Gastrocnemius medialis (tissue), 4 donors: Measurements from ENCODE around the gene HLCS.

Source experiments
- POLR2A ChIP-seq, 2 donors: fragments of 450-650 bp; IDR thresholded peaks; one replicate each; pipeline ENCODE4 v1.6.1; 2017; ENCODE audit warnings: antibody characterized with exemption in 2 of 2, mild to moderate bottlenecking in 2 of 2, moderate library complexity in 2 of 2
- TF ChIP-seq, protein P1 (sequence below), 5 experiments: fragments of 450-650 bp in 3 of 5; fragments of 200-600 bp in 2 of 5; sonication (generic) in 2 of 5; IDR thresholded peaks in 4 of 5; conservative IDR thresholded peaks in 1 of 5; 1 replicate in 4 of 5; 2 replicates in 1 of 5; pipeline ENCODE4 v1.5.1; 2016 to 2019; ENCODE audit warnings: antibody characterized with exemption in 5 of 5, mild to moderate bottlenecking in 3 of 5, moderate library complexity in 3 of 5

DNA sequence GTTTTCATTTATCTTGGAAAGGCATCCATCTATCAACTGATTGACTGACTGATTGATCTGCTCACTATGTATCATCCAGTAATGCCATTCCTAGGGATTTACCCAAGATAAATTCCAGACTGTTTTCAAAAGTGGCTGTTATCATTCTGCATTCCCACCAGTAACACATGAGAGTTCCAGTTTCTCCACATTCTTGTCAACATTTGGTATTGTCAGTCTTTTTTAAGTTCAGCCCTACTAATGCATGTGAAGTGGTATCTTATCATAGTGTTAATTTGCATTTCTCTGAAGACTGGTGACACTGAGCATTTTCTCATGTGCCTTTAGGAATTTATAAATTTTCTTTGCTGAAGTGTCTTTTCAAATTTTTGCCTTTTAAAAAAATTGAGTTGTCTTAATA is 168.0 kb downstream of the HLCS start:
- TF ChIP-seq, protein P1, sequence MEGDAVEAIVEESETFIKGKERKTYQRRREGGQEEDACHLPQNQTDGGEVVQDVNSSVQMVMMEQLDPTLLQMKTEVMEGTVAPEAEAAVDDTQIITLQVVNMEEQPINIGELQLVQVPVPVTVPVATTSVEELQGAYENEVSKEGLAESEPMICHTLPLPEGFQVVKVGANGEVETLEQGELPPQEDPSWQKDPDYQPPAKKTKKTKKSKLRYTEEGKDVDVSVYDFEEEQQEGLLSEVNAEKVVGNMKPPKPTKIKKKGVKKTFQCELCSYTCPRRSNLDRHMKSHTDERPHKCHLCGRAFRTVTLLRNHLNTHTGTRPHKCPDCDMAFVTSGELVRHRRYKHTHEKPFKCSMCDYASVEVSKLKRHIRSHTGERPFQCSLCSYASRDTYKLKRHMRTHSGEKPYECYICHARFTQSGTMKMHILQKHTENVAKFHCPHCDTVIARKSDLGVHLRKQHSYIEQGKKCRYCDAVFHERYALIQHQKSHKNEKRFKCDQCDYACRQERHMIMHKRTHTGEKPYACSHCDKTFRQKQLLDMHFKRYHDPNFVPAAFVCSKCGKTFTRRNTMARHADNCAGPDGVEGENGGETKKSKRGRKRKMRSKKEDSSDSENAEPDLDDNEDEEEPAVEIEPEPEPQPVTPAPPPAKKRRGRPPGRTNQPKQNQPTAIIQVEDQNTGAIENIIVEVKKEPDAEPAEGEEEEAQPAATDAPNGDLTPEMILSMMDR (IDR thresholded peaks at IDR 0.05 in 4 of 5, conservative IDR thresholded peaks at IDR 0.05 in 1 of 5) = no peak
- no peak for TF ChIP-seq POLR2A (IDR thresholded peaks at IDR 0.05)
